HG03342 (cell line): ENCODE results near the gene TFB2M.

ENCODE experiments used
- ATAC-seq: cut with Tn5 transposase; IDR thresholded peaks from one replicate; pipeline ENCODE4 v1.9.1; 2021; ENCODE audit warnings: mild to moderate bottlenecking, moderate library complexity; ENCODE audit not compliant: unreplicated experiment

Gene TFB2M

GRCh38 chr1:246516126-246516525 lies 49.9 kb downstream of the TFB2M start:
- ATAC-seq = no peak

- no peak for ATAC-seq
Observed at GRCh38 chr1:246515390-246516005, 50.6 kb downstream of the TFB2M start.

GRCh38 chr1:246513619-246514343 lies 52.3 kb downstream of the TFB2M start:
- no peak for ATAC-seq

GRCh38 chr1:246513041-246513440 lies 53.0 kb downstream of the TFB2M start:
- ATAC-seq = no peak

- ATAC-seq = no peak
Observed at GRCh38 chr1:246512635-246513034, 53.4 kb downstream of the TFB2M start.

- ATAC-seq = no peak
Observed at GRCh38 chr1:246512230-246512629, 53.8 kb downstream of the TFB2M start.

- ATAC-seq = no peak
Observed at GRCh38 chr1:246511203-246511602, 54.9 kb downstream of the TFB2M start.

GRCh38 chr1:246510147-246511030 lies 55.7 kb downstream of the TFB2M start:
- ATAC-seq = no peak

GRCh38 chr1:246508897-246509688 lies 57.0 kb downstream of the TFB2M start:
- no peak for ATAC-seq

- ATAC-seq = peak; percentile 91
Observed at GRCh38 chr1:246506674-246507481, 59.2 kb downstream of the TFB2M start, which contains the start of gene SMYD3. Gene SMYD3, minus strand, starts transcription at chr1:246507279.

GRCh38 chr1:246506367-246506673 lies 59.7 kb downstream of the TFB2M start:
- peak; percentile 4 for ATAC-seq

- no peak for ATAC-seq
Observed at GRCh38 chr1:246503341-246503740, 62.7 kb downstream of the TFB2M start.

GRCh38 chr1:246497331-246497915 lies 68.6 kb downstream of the TFB2M start:
- peak; percentile 71 for ATAC-seq

- peak; percentile 56 for ATAC-seq
Observed at GRCh38 chr1:246492611-246493245, 73.3 kb downstream of the TFB2M start.

- no peak for ATAC-seq
Observed at GRCh38 chr1:246491551-246492053, 74.5 kb downstream of the TFB2M start.
